Duodenal mucosa (tissue), 2 donors: ENCODE measurements around the gene MMS22L.

Experiments
- H3K27ac ChIP-seq: one replicate; pipeline ENCODE4 v1.7.0; 2013; ENCODE audit warnings: low read depth, low read length
- H3K27me3 ChIP-seq, 2 donors: one replicate each; pipeline ENCODE4 v1.7.0; 2013; ENCODE audit warnings: low read length in 2 of 2, control low read depth in 1 of 2; ENCODE audit not compliant: insufficient read depth in 2 of 2, control insufficient read depth in 1 of 2
- H3K36me3 ChIP-seq, 2 donors: one replicate each; pipeline ENCODE4 v1.7.0; 2013; ENCODE audit warnings: low read length in 2 of 2, control low read depth in 1 of 2; ENCODE audit not compliant: insufficient read depth in 2 of 2, control insufficient read depth in 1 of 2
- H3K4me1 ChIP-seq, 2 donors: one replicate each; pipeline ENCODE4 v1.7.0; 2013; ENCODE audit warnings: low read length in 2 of 2, control low read depth in 1 of 2; ENCODE audit not compliant: insufficient read depth in 2 of 2, control insufficient read depth in 1 of 2
- H3K4me3 ChIP-seq, 2 donors: one replicate each; pipeline ENCODE4 v1.7.0; 2013; ENCODE audit warnings: low read length in 2 of 2, low read depth in 1 of 2
- H3K9ac ChIP-seq, 2 donors: one replicate each; pipeline ENCODE4 v1.7.0; 2013; ENCODE audit warnings: low read length in 2 of 2, low read depth in 1 of 2
- H3K9me3 ChIP-seq, 2 donors: one replicate each; pipeline ENCODE4 v1.7.0; 2013; ENCODE audit warnings: low read length in 2 of 2, control low read depth in 1 of 2; ENCODE audit not compliant: control insufficient read depth in 1 of 2

MMS22L gene

GRCh38 chr6:97262676-97263075 lies 20.3 kb downstream of the MMS22L start:
- Histone ChIP-seq H3K9me3 (no peaks in the 10 kb centered on the region), H3K27me3 (no peaks in the 10 kb centered on the region), H3K4me1 (no peaks in the 10 kb centered on the region), H3K4me3 (no peak overlapping the region), H3K27ac (no peak overlapping the region), H3K36me3 (peaks cover 12 to 17% of the 10 kb centered on the region in 2 donors), H3K9ac (no peak overlapping the region)

DNA sequence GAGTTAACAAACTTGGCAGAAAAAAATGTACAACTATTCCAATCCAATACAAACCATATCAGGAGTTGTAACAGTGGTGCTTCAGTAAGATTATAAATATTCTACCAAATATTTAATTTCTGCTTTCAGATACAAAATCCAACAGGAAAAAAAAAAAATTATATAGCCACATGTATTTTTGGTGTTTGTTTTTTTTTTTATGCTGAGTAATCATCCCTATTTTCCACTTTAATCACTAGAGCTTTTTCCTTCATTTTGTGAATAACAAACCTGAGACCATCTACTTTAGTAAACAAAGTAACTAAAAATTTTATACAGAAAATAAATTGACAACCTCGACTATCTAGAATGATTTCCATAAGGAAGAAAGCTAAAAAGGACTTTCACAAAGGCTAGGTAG lies 36.2 kb downstream of the MMS22L start:
- H3K9me3 ChIP-seq, result no peaks in the 10 kb centered on the region
- no peak overlapping the region for H3K4me3 ChIP-seq
- H3K4me1 ChIP-seq, result no peaks in the 10 kb centered on the region
- no peaks in the 10 kb centered on the region for H3K27me3 ChIP-seq
- H3K36me3 ChIP-seq, result peaks cover 11 to 14% of the 10 kb centered on the region in 2 donors
- H3K27ac ChIP-seq, result no peak overlapping the region
- no peak overlapping the region for H3K9ac ChIP-seq

- no peaks in the 10 kb centered on the region for H3K4me1 ChIP-seq
- H3K9ac ChIP-seq, result no peak overlapping the region
- no peaks in the 10 kb centered on the region for H3K27me3 ChIP-seq
- no peak overlapping the region for H3K27ac ChIP-seq
- H3K36me3 ChIP-seq, result peaks cover 0 to 14% of the 10 kb centered on the region in 2 donors
- H3K4me3 ChIP-seq, result no peak overlapping the region
- no peaks in the 10 kb centered on the region for H3K9me3 ChIP-seq
Measured at GRCh38 chr6:97240222-97240621, 42.8 kb downstream of the MMS22L start.

DNA sequence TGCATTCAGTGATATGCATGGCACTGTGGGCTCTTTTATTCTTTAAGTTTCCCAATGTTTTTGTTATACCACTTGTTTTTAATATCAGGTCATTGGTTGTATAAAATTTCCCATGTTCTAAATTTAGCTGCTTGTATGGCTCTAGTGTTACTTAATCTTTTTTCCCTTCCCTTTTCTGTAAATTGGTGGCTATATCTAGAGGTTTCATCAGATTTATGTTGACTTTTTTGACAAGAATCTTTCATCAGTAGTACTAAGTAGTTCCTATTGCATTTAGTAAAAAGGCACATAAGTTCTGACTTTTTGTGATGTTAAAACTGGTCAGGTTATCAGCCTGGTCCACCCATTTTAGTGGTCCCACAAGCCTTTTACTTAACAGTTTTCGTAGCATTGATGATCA lies 51.1 kb downstream of the MMS22L start:
- Histone ChIP-seq H3K4me3 (no peak overlapping the region), H3K4me1 (no peaks in the 10 kb centered on the region), H3K27me3 (no peaks in the 10 kb centered on the region), H3K9me3 (no peaks in the 10 kb centered on the region), H3K27ac (no peak overlapping the region), H3K36me3 (peaks cover 3 to 6% of the 10 kb centered on the region in 2 donors), H3K9ac (no peak overlapping the region)

- Histone ChIP-seq H3K9me3 (no peaks in the 10 kb centered on the region), H3K27ac (no peak overlapping the region), H3K4me3 (no peak overlapping the region), H3K4me1 (no peaks in the 10 kb centered on the region), H3K9ac (no peak overlapping the region), H3K27me3 (no peaks in the 10 kb centered on the region), H3K36me3 (no peaks in the 10 kb centered on the region)
Measured at GRCh38 chr6:97222903-97223302, 60.1 kb downstream of the MMS22L start.

DNA sequence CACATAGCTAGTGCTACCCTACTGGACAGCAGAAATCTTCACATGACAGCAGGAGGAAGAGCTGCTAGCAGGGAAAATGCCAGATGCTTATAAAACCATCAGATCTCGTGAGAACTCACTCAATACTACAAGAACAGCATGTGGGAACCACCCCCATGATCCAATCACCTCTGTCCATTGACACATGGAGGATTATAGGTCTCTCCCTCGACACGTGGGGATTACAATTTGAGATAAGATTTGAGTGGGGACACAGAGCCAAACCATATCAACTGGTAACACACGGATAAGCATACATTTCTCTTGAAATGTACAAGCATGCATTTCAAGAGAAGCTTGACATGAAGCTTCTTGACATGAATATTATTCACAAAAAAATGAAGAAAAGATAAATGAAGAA lies 64.1 kb downstream of the MMS22L start:
- Histone ChIP-seq H3K4me3 (no peak overlapping the region), H3K27ac (no peak overlapping the region), H3K9ac (no peak overlapping the region), H3K36me3 (no peaks in the 10 kb centered on the region), H3K27me3 (no peaks in the 10 kb centered on the region), H3K9me3 (no peaks in the 10 kb centered on the region), H3K4me1 (no peaks in the 10 kb centered on the region)

DNA sequence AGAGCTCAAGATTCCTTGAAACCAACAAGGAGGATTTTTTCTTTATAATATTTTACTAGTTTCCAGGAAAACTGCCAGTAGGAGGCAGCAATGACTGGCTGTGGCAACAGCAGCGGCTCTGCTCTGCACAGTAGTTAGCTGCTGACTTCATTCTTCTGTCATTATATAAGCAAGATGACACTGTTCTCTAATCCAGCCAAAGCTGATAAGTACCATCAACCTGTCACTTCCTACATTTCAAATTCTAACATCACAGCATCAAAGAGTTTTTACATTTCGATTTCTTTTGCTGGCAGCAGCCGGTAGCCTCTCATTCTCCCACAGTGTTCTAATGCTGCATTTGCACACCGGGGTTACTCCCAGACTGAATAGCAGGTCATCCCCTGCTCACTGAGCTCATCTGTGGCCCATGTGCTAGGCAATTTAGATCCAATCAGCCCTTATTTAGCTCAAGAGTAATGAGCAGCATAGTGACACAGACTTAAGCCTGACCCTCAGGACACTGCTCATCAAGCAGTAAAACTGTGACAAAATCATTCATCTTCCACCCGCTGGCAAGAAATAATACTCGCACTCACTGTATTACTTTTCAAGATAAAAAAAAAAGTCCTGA lies 67.8 kb downstream of the MMS22L start:
- no peaks in the 10 kb centered on the region for H3K4me1 ChIP-seq
- no peak overlapping the region for H3K9ac ChIP-seq
- no peaks in the 10 kb centered on the region for H3K9me3 ChIP-seq
- no peak overlapping the region for H3K4me3 ChIP-seq
- H3K27me3 ChIP-seq, result no peaks in the 10 kb centered on the region
- H3K36me3 ChIP-seq, result no peaks in the 10 kb centered on the region
- H3K27ac ChIP-seq, result no peak overlapping the region

GRCh38 chr6:97214671-97215070 lies 68.3 kb downstream of the MMS22L start:
- Histone ChIP-seq H3K9me3 (no peaks in the 10 kb centered on the region), H3K4me3 (no peak overlapping the region), H3K4me1 (no peaks in the 10 kb centered on the region), H3K27ac (no peak overlapping the region), H3K27me3 (no peaks in the 10 kb centered on the region), H3K36me3 (no peaks in the 10 kb centered on the region), H3K9ac (no peak overlapping the region)

GRCh38 chr6:97207383-97207782 lies 75.6 kb downstream of the MMS22L start:
- H3K36me3 ChIP-seq, result no peaks in the 10 kb centered on the region
- H3K4me1 ChIP-seq, result peaks cover 0 to 4% of the 10 kb centered on the region in 2 donors
- no peak overlapping the region for H3K9ac ChIP-seq
- no peak overlapping the region for H3K27ac ChIP-seq
- H3K27me3 ChIP-seq, result no peaks in the 10 kb centered on the region
- no peaks in the 10 kb centered on the region for H3K9me3 ChIP-seq
- H3K4me3 ChIP-seq, result no peak overlapping the region

DNA sequence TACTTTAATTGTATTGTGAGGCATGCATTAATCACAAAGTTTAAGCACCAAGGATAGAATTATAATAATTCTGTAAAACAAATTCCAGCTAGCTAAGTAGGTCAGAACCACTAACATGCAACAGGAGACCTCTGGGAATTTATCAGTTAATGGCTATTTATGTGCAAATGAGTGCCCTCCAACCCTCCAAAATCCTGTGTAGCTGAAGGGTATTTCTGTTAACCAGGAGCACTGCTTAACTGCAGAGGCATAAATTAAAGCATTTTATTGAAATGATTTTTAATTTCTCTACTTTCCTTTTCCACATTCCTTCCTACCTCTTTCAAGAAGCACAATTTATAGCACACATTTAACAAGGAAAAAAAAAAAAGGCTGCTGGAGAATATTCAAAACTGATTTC lies 77.0 kb downstream of the MMS22L start:
- no peak overlapping the region for H3K27ac ChIP-seq
- H3K4me3 ChIP-seq, result no peak overlapping the region
- H3K9me3 ChIP-seq, result no peaks in the 10 kb centered on the region
- H3K27me3 ChIP-seq, result no peaks in the 10 kb centered on the region
- peaks cover 0 to 4% of the 10 kb centered on the region in 2 donors for H3K4me1 ChIP-seq
- no peaks in the 10 kb centered on the region for H3K36me3 ChIP-seq
- H3K9ac ChIP-seq, result no peak overlapping the region

GRCh38 chr6:97203343-97203742 lies 79.7 kb downstream of the MMS22L start:
- H3K27me3 ChIP-seq, result no peaks in the 10 kb centered on the region
- H3K9ac ChIP-seq, result no peak overlapping the region
- H3K36me3 ChIP-seq, result no peaks in the 10 kb centered on the region
- no peak overlapping the region for H3K27ac ChIP-seq
- no peaks in the 10 kb centered on the region for H3K9me3 ChIP-seq
- H3K4me1 ChIP-seq, result no peaks in the 10 kb centered on the region
- no peak overlapping the region for H3K4me3 ChIP-seq
